HG02852 (cell line): ENCODE measurements around the gene DELE1.
"Not testable (repeated sequence)": the region's sequence is repeated elsewhere in the genome, so short reads cannot be mapped to it uniquely, and the experiment has no call there.

Experiments
- ATAC-seq: cut with Tn5 transposase; IDR thresholded peaks from one replicate; pipeline ENCODE4 v1.9.1; 2021; ENCODE audit warnings: mild to moderate bottlenecking, moderate library complexity; ENCODE audit not compliant: unreplicated experiment

DELE1 gene

DNA sequence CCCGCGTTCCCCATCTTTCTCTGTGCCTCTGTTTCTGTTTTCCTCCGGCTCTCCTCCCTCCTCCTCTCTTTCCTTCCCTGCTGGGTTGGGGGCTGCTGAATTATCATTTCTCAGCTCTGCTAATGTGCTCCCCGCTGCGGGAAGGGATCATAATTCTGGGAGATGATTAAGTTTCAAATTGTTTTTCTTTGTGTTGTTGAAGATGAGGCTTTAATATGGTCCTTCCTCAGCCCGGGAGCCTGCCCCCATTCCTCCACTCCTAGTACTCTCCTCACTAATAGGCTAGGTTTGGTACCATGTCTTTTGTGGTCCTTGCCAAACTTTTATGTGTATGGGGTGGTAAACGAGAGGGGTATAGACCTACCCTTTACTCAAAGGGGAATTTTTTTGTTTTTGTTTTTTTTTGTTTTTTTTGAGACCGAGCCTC lies 39.8 kb upstream of the DELE1 start:
- ATAC-seq = no peak

GRCh38 chr5:141889282-141889871 lies 34.3 kb upstream of the DELE1 start:
- no peak for ATAC-seq

GRCh38 chr5:141890429-141890828 lies 33.2 kb upstream of the DELE1 start:
- not testable (repeated sequence) for ATAC-seq

DNA sequence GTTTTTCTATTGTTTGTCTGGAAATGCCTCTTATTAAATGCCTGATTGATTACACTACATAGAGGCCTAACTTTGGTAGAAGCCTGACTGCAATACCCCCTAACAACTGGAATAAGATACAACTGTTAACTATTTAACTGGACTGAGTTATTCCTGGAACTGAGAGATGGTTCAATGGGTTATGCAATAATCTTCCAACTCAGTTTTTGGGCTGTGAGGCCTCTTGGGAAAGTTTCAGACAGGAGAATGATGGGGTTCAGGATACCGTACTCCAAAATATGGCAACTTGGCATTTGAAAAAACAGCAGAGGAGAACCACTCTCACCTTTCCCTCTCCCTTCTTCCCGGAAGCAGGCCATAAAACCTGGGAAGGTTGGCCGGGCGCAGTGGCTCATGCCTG lies 26.2 kb upstream of the DELE1 start:
- no peak for ATAC-seq

GRCh38 chr5:141898448-141899049 lies 25.1 kb upstream of the DELE1 start:
- ATAC-seq = no peak

- ATAC-seq = no peak
Observed at GRCh38 chr5:141902015-141902814, 21.5 kb upstream of the DELE1 start.

GRCh38 chr5:141903261-141903660 lies 20.4 kb upstream of the DELE1 start:
- no peak for ATAC-seq

DNA sequence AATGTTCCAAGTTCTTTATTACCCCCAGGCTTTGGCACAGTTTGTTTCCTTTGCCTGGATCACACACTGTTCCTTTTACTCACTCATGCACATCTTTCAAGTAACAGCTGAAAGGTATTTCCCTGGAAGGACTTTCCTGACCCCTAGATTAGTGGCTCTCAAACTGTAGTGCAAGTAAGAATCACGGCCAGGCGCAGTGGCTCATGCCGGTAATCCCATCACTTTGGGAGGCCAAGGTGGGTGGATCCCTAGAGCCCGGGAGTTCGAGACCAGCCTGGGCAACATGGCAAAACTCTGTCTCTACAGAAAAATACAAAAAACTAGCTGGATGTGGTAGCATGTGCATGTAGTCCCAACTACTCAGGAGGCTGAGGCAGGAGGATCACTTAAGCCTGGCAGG lies 19.1 kb upstream of the DELE1 start:
- no peak for ATAC-seq

DNA sequence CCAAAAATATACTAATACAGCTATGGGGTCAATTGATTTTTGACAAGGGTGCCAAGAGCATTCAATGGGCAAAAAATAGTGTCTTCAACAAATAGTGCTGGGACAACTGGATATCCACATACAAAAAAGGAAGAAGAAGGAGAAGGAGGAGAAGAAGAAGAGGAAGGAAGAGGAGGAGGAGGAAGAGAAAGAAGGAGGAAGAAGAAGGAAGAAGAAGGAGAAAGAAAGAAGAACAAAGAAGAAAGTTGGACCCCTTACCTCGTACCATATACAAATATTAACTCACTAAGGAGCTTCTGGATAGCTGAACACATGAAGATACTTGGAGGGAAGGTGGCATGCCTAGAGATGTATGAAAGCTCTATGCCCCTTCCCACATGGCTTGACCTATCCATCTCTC lies 17.2 kb upstream of the DELE1 start:
- no peak for ATAC-seq

DNA sequence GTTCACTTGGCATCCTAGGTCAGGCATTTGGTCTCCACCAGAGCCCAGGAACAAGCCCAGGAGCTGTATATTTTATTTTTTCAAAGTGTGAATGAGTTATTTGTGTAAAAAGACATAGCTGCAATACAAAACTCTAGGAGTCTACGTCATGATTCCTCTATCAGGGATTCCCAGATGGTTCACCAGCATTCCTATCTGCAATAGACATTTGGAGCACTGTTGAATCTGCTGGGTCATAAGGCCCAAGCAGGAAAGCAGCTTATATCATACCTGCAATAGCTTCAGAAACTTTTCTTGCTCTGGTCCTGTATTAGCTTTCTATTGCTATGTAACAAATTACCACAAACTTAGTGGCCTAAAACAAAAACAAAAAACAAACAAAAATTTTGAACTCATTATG lies 16.7 kb upstream of the DELE1 start:
- ATAC-seq = no peak

GRCh38 chr5:141908796-141909195 lies 14.9 kb upstream of the DELE1 start:
- no peak for ATAC-seq

DNA sequence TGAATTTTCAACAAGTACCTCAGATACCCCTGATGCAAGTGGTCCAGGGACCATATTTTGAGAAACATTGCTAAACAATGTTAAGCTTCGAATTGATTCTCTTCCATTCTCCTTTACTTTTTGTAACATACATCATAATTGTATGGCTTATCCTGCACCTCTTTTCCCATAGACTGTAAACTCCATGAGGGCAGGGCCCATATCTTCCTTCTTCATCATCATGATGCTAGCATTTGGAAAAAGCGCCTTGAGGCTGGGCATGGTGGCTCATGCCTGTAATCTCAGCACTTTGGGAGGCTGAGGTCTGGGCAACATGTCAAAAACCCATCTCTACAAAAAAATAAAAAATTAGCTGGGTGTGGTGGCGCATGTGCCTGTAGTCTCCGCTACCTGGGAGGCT lies 14.5 kb upstream of the DELE1 start:
- no peak for ATAC-seq

DNA sequence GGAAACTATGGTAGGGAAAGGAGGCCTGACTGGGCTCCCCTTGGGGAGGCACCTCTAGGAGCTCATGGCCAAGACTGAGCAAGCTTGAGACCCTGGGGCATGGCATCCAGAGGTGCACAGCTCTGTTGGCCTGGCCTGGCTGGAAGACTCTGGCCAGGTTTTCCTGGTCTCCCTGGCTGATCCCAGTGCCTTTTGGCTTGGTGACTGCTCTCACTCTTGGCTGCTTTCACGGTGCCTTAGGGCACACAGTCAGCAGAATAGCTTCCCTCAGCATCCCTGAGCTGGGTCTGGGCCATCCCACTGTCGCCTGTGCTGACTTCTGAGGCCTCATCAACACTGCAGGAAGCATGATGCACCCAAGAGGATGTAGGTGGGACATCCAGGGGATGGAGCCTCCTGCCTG lies 13.4 kb upstream of the DELE1 start:
- ATAC-seq = no peak

DNA sequence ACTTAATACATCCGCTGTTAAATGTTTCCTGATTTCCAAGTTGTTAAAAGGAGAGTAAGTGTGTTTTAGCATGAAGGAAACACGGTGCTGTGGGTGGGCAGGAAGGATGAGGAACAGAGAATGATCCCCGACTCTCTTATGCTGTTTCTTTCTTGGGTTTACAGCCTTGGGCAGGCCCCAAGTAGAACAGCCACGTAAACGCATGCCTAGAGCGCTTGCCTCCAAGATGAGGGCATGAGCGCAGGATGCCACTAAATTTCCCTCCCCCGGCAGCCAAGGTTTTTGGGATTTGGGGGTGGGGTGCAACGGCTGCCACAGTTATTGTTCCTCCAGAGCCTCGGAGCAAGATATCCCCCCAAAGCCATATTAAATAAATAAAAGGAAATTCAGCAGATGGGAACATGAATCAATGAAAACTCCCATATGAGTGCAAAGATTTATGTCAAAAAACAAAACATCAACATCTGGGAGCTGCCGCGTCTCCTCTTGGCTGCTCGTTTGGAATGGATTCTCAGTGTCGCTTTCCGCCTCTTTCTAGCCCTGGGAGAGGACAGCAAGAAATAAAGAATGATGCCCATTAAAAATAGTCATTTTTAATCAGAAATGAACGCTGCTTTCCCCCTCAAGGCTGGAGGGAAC lies 10.0 kb upstream of the DELE1 start:
- no peak for ATAC-seq

- peak; percentile 58 for ATAC-seq
Observed at GRCh38 chr5:141914199-141914743, 9.4 kb upstream of the DELE1 start.

- ATAC-seq = no peak
Observed at GRCh38 chr5:141914797-141915196, 8.9 kb upstream of the DELE1 start.

- ATAC-seq = no peak
Observed at GRCh38 chr5:141915881-141916336, 7.8 kb upstream of the DELE1 start.

GRCh38 chr5:141916522-141916921 lies 7.1 kb upstream of the DELE1 start:
- peak; percentile 53 for ATAC-seq

DNA sequence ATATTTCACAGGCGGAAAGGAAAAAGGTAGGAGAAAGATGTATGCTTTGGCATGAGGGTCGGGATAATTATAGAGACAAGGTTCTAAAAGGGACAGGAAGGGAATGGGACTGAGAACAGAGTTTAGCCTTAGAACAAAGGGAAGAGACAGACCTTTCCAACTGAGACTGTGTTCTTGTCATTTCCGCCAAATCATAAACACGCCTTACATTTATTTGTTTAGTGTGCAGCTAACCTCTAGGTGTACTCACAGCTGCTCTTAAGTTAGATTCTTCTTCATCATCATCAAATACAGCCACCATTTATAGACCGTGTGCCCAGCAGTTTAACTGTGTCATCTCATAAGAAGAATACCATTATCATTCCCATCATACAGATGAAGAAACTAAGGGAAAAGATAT lies 5.9 kb upstream of the DELE1 start:
- no peak for ATAC-seq

GRCh38 chr5:141919218-141920119 lies 4.2 kb upstream of the DELE1 start:
- no peak for ATAC-seq
